ENCODE results near the gene CGB2. TPM values are rescaled to one million over a fixed set of nuclear protein-coding genes. Genes with fewer than 3 reads are reported as not detected.
"Not testable (repeated sequence)": the region's sequence is repeated elsewhere in the genome, so short reads cannot be mapped to it uniquely, and the experiment has no call there.

Gene CGB2
- polyA plus RNA-seq, 1 donor from 2014 or later, result not detected

DNA sequence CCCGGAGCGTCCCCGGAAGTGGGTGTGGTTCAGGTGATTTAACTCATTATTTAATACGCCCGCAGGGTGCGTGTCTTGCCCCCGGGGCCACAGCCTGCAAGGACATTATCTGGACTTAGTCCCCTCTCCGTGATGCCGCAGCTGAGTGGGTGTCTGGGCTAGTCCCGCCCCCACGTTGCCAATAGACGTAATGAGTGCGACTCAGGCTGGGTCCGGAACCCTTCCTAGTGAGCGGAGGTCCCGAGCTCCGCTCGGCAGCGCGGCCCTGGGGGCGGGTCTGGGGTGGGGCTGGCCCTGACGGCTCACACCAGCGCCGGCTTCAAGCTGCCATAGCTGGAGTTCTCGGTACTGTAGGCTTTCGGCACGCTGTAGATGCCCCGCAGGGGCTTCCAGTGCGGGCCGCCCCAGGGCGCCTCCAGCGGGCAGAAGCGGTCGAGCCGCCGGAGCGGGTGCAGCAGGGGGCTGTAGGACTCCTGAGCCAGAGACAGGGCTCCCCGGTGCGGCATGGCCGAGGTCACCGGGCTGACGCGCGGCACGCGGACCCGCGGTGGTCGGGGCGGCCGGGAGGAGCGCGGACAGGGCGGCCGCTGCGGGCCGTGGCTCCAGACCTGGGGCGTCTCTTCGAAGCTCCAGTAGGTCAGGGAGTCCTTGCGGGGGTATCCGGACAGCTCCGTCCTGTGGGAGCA, 13.9 kb upstream of the CGB2 start:
- Histone ChIP-seq H3F3A (ENCODE audit: insufficient read depth, low read length, poor library complexity, severe bottlenecking) (no peaks in the 10 kb centered on the region), H3K79me2 (replicated peaks; ENCODE audit: insufficient read depth, low read length) (no peaks in the 10 kb centered on the region), H4K20me1 (ENCODE audit: insufficient read depth) (no peaks in the 10 kb centered on the region), H3K9me3 (ENCODE audit: low read length) (no peaks in the 10 kb centered on the region), H3K9ac (ENCODE audit: low read length) (no peak overlapping the region), H3K27ac (ENCODE audit: low read length) (no peak overlapping the region), H3K9me2 (ENCODE audit: insufficient read depth, low read length) (no peaks in the 10 kb centered on the region), H3K4me2 (ENCODE audit: low read length) (no peak overlapping the region), H3K27me3 (ENCODE audit: insufficient read depth, low read depth, low read length) (peaks cover 13% of the 10 kb centered on the region), H2AFZ (ENCODE audit: low read depth, low read length) (no peak overlapping the region), H3K36me3 (ENCODE audit: insufficient read depth, low read length) (no peaks in the 10 kb centered on the region), H3K4me3 (ENCODE audit: low read length) (no peak overlapping the region)
- TF ChIP-seq, protein P1, sequence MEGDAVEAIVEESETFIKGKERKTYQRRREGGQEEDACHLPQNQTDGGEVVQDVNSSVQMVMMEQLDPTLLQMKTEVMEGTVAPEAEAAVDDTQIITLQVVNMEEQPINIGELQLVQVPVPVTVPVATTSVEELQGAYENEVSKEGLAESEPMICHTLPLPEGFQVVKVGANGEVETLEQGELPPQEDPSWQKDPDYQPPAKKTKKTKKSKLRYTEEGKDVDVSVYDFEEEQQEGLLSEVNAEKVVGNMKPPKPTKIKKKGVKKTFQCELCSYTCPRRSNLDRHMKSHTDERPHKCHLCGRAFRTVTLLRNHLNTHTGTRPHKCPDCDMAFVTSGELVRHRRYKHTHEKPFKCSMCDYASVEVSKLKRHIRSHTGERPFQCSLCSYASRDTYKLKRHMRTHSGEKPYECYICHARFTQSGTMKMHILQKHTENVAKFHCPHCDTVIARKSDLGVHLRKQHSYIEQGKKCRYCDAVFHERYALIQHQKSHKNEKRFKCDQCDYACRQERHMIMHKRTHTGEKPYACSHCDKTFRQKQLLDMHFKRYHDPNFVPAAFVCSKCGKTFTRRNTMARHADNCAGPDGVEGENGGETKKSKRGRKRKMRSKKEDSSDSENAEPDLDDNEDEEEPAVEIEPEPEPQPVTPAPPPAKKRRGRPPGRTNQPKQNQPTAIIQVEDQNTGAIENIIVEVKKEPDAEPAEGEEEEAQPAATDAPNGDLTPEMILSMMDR (IDR thresholded peaks at IDR 0.05; ENCODE audit: poor library complexity, severe bottlenecking), result peak; percentile 38
- TF ChIP-seq SMC3 (conservative IDR thresholded peaks at IDR 0.05; ENCODE audit: poor library complexity), result no peak
- TF ChIP-seq, protein P2, sequence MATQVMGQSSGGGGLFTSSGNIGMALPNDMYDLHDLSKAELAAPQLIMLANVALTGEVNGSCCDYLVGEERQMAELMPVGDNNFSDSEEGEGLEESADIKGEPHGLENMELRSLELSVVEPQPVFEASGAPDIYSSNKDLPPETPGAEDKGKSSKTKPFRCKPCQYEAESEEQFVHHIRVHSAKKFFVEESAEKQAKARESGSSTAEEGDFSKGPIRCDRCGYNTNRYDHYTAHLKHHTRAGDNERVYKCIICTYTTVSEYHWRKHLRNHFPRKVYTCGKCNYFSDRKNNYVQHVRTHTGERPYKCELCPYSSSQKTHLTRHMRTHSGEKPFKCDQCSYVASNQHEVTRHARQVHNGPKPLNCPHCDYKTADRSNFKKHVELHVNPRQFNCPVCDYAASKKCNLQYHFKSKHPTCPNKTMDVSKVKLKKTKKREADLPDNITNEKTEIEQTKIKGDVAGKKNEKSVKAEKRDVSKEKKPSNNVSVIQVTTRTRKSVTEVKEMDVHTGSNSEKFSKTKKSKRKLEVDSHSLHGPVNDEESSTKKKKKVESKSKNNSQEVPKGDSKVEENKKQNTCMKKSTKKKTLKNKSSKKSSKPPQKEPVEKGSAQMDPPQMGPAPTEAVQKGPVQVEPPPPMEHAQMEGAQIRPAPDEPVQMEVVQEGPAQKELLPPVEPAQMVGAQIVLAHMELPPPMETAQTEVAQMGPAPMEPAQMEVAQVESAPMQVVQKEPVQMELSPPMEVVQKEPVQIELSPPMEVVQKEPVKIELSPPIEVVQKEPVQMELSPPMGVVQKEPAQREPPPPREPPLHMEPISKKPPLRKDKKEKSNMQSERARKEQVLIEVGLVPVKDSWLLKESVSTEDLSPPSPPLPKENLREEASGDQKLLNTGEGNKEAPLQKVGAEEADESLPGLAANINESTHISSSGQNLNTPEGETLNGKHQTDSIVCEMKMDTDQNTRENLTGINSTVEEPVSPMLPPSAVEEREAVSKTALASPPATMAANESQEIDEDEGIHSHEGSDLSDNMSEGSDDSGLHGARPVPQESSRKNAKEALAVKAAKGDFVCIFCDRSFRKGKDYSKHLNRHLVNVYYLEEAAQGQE (IDR thresholded peaks at IDR 0.05; ENCODE audit: borderline replicate concordance), result no peak

DNA sequence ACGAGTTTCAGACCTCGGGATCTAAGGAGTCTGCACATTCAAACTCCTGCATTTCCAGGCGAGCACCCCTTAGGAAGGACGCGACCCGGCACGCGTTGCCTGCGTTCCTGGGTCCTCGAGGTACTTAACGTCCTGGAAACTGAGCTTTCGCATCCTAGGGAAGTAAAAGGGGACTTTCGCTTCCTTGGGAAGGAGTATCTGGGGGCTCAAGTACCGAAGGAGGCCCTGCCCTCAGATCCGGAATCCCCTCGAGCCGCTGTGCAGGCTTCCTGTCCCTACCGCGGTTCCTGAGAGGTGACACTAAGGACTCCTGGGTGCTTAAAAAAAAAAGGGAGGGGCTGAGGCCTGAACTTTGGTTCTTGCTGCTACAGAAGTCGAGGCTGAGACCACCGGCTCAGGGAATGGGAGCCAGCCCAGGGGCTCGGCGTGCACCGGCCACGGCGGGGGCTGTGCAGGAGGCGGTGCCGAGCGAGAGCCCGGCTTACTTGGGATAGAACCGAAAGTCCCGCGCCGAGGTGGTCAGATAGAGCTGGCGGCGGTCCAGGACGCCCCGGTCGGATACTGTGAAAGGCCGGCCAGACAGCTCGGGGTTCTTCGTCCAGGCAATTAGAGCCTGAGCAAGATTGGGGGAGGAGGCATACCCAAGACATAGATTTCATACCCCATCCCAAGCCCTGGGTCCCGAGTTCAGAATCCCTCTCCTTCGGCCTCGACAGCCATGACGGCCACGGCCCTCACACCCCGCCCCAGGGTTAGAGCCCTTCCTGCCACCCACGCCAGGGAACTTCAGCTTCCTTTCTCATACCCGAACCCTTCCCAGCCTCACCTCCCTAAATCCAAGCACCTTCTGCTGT, 13.1 kb upstream of the CGB2 start:
- H3K27me3 ChIP-seq (ENCODE audit: insufficient read depth, low read depth, low read length), result peaks cover 13% of the 10 kb centered on the region
- not testable (repeated sequence) for H3F3A ChIP-seq (ENCODE audit: insufficient read depth, low read length, poor library complexity, severe bottlenecking); H3K9me2 ChIP-seq (ENCODE audit: insufficient read depth, low read length); H2AFZ ChIP-seq (ENCODE audit: low read depth, low read length); H3K79me2 ChIP-seq (replicated peaks; ENCODE audit: insufficient read depth, low read length); H3K4me2 ChIP-seq (ENCODE audit: low read length); H3K9me3 ChIP-seq (ENCODE audit: low read length); H3K4me3 ChIP-seq (ENCODE audit: low read length); H3K36me3 ChIP-seq (ENCODE audit: insufficient read depth, low read length); H4K20me1 ChIP-seq (ENCODE audit: insufficient read depth); H3K9ac ChIP-seq (ENCODE audit: low read length); H3K27ac ChIP-seq (ENCODE audit: low read length)

DNA sequence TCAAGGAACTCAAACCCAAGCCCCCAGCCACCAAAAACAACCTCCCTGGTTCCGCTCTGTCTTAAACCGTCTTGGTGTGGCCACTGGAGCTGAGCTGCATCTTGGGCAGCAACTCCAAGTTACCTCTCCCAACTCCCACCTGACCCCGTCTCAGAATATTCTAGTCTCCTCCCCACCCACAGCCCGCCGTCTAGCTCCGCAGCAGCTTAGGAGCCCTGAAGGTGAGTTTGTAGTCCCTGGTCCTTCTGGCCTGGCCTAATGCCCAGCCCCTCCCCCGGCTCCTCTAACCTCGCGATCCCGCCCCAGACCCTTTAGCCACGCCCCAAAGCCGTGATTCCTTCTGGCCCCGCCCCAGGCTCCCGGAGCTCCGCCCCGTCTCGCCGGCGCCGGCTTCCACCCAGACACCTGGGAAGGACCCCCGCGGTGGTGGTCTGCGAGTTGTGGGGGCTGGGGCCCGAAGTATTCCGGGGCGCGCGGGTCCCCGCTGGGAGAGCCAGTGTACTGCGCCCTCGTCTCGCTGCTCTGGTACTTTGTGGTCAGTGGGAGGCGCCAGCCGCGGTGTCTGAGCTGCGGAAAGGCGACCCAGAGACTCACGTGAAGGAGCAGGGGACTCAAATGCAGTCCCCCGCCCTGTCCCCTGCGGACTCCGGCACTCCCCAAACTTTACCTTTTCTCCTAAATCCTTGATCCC, 12.3 kb upstream of the CGB2 start:
- Histone ChIP-seq H4K20me1 (ENCODE audit: insufficient read depth) (no peaks in the 10 kb centered on the region), H3K36me3 (ENCODE audit: insufficient read depth, low read length) (no peaks in the 10 kb centered on the region), H3K4me3 (ENCODE audit: low read length) (no peak overlapping the region), H3K27me3 (ENCODE audit: insufficient read depth, low read depth, low read length) (peaks cover 13% of the 10 kb centered on the region), H2AFZ (ENCODE audit: low read depth, low read length) (no peak overlapping the region), H3K4me2 (ENCODE audit: low read length) (no peak overlapping the region), H3K79me2 (replicated peaks; ENCODE audit: insufficient read depth, low read length) (no peaks in the 10 kb centered on the region), H3K9me2 (ENCODE audit: insufficient read depth, low read length) (no peaks in the 10 kb centered on the region), H3K9me3 (ENCODE audit: low read length) (no peaks in the 10 kb centered on the region), H3F3A (ENCODE audit: insufficient read depth, low read length, poor library complexity, severe bottlenecking) (no peaks in the 10 kb centered on the region), H3K27ac (ENCODE audit: low read length) (no peak overlapping the region), H3K9ac (ENCODE audit: low read length) (no peak overlapping the region)
- TF ChIP-seq TAF1 (IDR thresholded peaks at IDR 0.05; ENCODE audit: low read depth) (no peak), EP300 (conservative IDR thresholded peaks at IDR 0.05; ENCODE audit: poor library complexity, severe bottlenecking) (no peak)
